HG02852 (cell line): Measurements from ENCODE around the gene PITPNM2.
A peak's percentile ranks its signal among the peaks of the same experiment; 100 is the strongest.

Source experiments
- ATAC-seq: cut with Tn5 transposase; IDR thresholded peaks from one replicate; pipeline ENCODE4 v1.9.1; 2021; ENCODE audit warnings: mild to moderate bottlenecking, moderate library complexity; ENCODE audit not compliant: unreplicated experiment

The PITPNM2 gene

GRCh38 chr12:123150744-123151456, at the start of gene PITPNM2:
Gene PITPNM2, minus strand, starts transcription at chr12:123151090. Its CDS starts 116,500 bp downstream, at chr12:123034590.
- ATAC-seq: peak; percentile 70

GRCh38 chr12:123200414-123200813, 49.5 kb upstream of the PITPNM2 start:
- ATAC-seq: no peak

- no peak for ATAC-seq
Measured at GRCh38 chr12:123199936-123200335, 49.0 kb upstream of the PITPNM2 start.

- no peak for ATAC-seq
Measured at GRCh38 chr12:123187637-123188036, 36.7 kb upstream of the PITPNM2 start.

- no peak for ATAC-seq
Measured at GRCh38 chr12:123180171-123180570, 29.3 kb upstream of the PITPNM2 start.

- no peak for ATAC-seq
Measured at GRCh38 chr12:123171967-123172366, 21.1 kb upstream of the PITPNM2 start.

- no peak for ATAC-seq
Measured at GRCh38 chr12:123167329-123167728, 16.4 kb upstream of the PITPNM2 start.

- no peak for ATAC-seq
Measured at GRCh38 chr12:123165537-123165936, 14.6 kb upstream of the PITPNM2 start.

- no peak for ATAC-seq
Measured at GRCh38 chr12:123164710-123165261, 13.9 kb upstream of the PITPNM2 start.

- ATAC-seq: no peak
Measured at GRCh38 chr12:123164222-123164621, 13.3 kb upstream of the PITPNM2 start.

GRCh38 chr12:123163227-123163626, 12.3 kb upstream of the PITPNM2 start:
- ATAC-seq: no peak

- ATAC-seq: no peak
Measured at GRCh38 chr12:123160801-123161487, 10.1 kb upstream of the PITPNM2 start.

- ATAC-seq: no peak
Measured at GRCh38 chr12:123153906-123154305, 3.0 kb upstream of the PITPNM2 start.

- no peak for ATAC-seq
Measured at GRCh38 chr12:123152833-123153232, 1.9 kb upstream of the PITPNM2 start.

GRCh38 chr12:123151457-123152454, 866 bp upstream of the PITPNM2 start:
- peak; percentile 21 for ATAC-seq

- ATAC-seq: peak; percentile 28
Measured at GRCh38 chr12:123150275-123150743, 581 bp downstream of the PITPNM2 start.

- no peak for ATAC-seq
Measured at GRCh38 chr12:123149501-123150274, 1.2 kb downstream of the PITPNM2 start.

- ATAC-seq: no peak
Measured at GRCh38 chr12:123149088-123149487, 1.8 kb downstream of the PITPNM2 start.

GRCh38 chr12:123148655-123149054, 2.2 kb downstream of the PITPNM2 start:
- no peak for ATAC-seq

- ATAC-seq: no peak
Measured at GRCh38 chr12:123148223-123148622, 2.7 kb downstream of the PITPNM2 start.
